ENCODE results near the gene KIZ.

DNA sequence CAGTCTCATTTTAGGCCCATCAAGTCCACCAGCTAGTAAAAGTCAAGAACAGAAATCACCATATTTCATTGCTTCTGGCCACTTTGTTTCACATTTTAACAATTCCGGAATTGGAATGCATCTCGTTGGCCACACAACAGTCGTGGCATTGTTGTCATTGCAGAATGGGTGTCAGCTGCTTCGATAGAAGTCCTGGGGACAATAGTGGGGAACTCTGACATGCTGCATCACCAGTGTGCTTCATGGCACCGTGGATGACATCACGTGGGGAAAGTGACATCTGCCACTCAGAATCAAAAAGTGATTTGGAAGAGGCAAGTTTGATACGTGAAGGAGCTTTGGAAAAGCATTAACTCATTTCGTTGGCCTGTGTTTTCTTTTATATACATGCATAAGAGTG lies 133.5 kb downstream of the KIZ start:
- TF ChIP-seq, protein P1, sequence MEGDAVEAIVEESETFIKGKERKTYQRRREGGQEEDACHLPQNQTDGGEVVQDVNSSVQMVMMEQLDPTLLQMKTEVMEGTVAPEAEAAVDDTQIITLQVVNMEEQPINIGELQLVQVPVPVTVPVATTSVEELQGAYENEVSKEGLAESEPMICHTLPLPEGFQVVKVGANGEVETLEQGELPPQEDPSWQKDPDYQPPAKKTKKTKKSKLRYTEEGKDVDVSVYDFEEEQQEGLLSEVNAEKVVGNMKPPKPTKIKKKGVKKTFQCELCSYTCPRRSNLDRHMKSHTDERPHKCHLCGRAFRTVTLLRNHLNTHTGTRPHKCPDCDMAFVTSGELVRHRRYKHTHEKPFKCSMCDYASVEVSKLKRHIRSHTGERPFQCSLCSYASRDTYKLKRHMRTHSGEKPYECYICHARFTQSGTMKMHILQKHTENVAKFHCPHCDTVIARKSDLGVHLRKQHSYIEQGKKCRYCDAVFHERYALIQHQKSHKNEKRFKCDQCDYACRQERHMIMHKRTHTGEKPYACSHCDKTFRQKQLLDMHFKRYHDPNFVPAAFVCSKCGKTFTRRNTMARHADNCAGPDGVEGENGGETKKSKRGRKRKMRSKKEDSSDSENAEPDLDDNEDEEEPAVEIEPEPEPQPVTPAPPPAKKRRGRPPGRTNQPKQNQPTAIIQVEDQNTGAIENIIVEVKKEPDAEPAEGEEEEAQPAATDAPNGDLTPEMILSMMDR (conservative IDR thresholded peaks at IDR 0.05; ENCODE audit: low read depth in 2 of 2): no peak
- TF ChIP-seq, protein P2, sequence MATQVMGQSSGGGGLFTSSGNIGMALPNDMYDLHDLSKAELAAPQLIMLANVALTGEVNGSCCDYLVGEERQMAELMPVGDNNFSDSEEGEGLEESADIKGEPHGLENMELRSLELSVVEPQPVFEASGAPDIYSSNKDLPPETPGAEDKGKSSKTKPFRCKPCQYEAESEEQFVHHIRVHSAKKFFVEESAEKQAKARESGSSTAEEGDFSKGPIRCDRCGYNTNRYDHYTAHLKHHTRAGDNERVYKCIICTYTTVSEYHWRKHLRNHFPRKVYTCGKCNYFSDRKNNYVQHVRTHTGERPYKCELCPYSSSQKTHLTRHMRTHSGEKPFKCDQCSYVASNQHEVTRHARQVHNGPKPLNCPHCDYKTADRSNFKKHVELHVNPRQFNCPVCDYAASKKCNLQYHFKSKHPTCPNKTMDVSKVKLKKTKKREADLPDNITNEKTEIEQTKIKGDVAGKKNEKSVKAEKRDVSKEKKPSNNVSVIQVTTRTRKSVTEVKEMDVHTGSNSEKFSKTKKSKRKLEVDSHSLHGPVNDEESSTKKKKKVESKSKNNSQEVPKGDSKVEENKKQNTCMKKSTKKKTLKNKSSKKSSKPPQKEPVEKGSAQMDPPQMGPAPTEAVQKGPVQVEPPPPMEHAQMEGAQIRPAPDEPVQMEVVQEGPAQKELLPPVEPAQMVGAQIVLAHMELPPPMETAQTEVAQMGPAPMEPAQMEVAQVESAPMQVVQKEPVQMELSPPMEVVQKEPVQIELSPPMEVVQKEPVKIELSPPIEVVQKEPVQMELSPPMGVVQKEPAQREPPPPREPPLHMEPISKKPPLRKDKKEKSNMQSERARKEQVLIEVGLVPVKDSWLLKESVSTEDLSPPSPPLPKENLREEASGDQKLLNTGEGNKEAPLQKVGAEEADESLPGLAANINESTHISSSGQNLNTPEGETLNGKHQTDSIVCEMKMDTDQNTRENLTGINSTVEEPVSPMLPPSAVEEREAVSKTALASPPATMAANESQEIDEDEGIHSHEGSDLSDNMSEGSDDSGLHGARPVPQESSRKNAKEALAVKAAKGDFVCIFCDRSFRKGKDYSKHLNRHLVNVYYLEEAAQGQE (IDR thresholded peaks at IDR 0.05; ENCODE audit: unreplicated experiment): no peak
- TF ChIP-seq EZH2phosphoT487 (IDR thresholded peaks at IDR 0.05; ENCODE audit: unreplicated experiment) (no peak), POLR2AphosphoS5 (IDR thresholded peaks at IDR 0.05; ENCODE audit: low read depth) (no peak), NANOG (IDR thresholded peaks at IDR 0.05; ENCODE audit: borderline replicate concordance) (no peak), STAT1 (IDR thresholded peaks at IDR 0.05; ENCODE audit: unreplicated experiment) (no peak), EZH2 (IDR thresholded peaks at IDR 0.05; ENCODE audit: low read depth, unreplicated experiment) (no peak)

Measured in GM23338 (cell line).